Hematopoietic multipotent progenitor cell (in vitro differentiated cells): ENCODE data around the gene GOLPH3. TPM values are rescaled to one million over a fixed set of nuclear protein-coding genes. Genes with fewer than 3 reads are reported as not detected.
"Not testable (repeated sequence)": the region's sequence is repeated elsewhere in the genome, so short reads cannot be mapped to it uniquely, and the experiment has no call there.

Experiments used
- DNase-seq, 3 donors: peaks; one replicate each; pipeline ENCODE4 v3.0.0-alpha.2; 2011 to 2015; ENCODE audit warnings: low read depth in 2 of 3, low spot score in 2 of 3
- total RNA-seq: library from RNA; depleted of rRNA; stranded (reverse); fragments of >200 nt; gene quantifications from one replicate; pipeline ENCODE4 v1.2.3, GENCODE V29; 2012

GOLPH3 gene
- total RNA-seq, 1 donor, result 99.1 TPM

- DNase-seq, result no peak
Measured at GRCh38 chr5:32143617-32144377, 30.3 kb downstream of the GOLPH3 start.

GRCh38 chr5:32138839-32139493, 35.2 kb downstream of the GOLPH3 start:
- DNase-seq, result no peak

DNA sequence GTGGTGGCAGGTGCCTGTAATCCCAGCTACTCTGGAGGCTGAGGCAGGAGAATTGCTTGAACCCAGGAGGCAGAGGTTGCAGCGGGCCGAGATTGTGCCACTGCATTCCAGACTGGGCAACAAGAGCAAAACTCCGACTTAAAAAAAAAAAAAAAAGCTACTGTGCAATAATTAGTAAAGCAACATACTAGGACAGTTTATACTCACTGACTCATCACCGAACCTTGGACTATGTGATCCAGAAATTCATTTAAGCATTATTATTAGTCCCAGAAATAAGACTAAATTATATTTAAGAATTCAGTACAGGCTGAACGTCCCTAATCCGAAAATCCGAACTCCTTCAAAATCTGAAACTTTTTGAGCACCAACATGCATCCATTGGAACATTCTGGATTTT, 37.8 kb downstream of the GOLPH3 start:
- no peak for DNase-seq

DNA sequence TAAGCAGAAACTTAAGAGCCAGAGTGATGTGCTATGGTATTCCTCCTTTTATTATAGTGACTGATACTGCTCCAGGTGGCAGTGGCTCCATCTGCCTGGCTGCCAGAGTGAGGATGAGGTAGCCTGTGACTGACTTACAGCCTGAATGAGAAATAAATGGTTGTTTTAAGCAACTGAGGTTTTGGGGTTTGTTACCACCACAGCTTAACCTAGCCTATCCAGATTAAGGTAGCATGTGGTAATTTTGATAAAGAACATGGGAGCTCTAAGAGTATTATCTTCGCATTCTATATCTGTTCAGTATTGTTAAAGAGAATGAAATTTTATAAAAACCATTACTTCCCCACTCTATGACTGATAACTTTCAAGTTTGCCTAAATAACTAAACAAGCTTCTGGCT, 39.0 kb downstream of the GOLPH3 start:
- DNase-seq, result no peak

DNA sequence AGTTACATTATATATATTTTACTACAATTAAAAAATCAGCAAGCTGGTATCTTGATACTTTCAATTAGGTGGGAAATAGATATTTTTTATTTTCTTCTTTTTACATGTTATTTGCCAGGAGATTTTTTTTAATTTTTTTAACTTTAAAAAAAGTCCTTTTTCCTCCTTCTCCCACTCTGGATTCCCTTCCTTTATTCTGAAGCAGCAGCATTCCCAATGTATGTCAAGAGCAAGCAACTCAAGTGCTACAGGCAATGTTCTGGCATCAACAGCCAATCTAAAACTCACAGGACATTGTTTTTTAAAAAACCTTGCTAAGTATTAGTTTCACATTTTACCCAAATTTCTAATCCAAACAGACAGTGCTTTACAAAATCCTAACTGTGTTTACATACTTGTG, 41.4 kb downstream of the GOLPH3 start:
- no peak for DNase-seq

DNA sequence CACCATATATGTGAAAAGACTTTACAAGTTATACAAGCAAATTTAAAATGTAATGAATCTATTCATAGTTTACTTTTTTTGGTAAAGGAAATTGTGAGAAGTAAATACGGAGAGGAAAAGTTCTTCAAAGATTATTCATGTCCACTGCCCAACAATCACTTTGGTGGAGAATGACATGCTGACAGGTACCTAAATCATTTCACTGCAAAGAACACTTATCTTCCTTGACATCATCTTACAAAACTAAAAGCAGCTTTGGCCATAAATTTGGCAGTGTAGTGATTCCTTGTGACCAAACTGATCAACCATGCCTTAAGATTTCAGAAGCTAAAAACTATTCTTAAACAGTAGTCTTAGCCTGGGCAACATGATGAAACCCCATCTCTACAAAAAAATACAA, 42.5 kb downstream of the GOLPH3 start:
- DNase-seq, result no peak

GRCh38 chr5:32130865-32131264, 43.3 kb downstream of the GOLPH3 start:
- no peak for DNase-seq

DNA sequence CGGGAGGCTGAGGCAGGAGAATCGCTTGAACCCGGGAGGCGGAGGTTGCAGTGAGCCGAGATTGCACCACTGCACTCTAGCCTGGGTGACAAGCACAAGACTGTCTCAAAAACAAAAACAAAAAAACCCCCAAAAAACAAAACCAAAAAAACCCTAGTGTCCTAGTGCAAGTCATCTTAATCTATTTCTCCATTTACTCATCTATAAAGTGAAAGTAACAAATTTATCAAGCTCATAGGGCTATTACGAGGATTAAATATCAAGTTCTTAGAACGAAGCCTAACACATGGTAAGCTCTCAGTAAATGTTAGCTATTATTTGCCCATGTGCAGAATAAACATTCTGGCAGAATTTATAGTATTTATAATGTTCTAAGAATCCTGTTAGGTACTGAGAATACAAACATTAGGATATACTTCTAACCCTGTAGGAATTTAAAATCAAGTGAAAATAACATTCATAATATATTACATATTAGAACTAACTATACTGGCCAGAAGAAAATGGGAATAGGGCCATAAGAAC, 45.0 kb downstream of the GOLPH3 start:
- DNase-seq, result no peak

- no peak for DNase-seq
Measured at GRCh38 chr5:32127711-32128110, 46.4 kb downstream of the GOLPH3 start.

GRCh38 chr5:32126691-32127090, 47.4 kb downstream of the GOLPH3 start:
- no peak for DNase-seq

DNA sequence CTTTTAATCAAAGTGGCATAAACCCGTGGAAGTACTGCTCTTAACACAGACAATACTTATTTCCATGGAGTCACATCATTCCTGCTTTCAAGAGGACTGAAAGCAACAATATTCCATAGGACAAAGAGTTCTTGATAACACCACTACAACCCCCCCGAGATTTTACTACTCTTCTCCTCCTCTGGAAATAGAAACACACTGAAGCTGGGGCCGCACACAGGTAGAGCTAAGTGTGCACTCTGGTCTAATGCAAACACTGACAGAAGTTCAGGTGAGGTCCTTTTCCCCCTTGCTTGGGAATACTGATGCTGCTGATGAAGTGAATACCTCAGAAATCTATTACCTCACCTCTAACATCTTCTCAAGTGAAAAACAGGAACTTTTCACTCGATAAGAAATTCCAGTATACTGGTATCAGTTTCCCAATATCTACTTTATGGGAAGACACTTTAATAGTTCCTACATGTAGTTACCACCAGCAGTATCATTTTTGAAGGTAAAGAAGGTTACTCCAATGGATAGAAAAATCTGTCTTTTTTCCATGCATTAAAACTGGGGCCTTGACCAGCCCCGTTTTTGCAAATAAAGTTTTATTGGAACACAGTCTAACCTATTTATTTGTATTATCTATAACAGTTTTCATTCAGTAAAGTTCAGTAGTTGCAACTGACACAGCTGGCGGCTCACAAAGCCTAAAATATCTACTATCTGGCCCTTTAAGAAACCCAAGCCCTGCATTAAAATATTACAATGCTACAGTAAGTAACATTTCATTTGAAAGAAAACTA, 50.0 kb downstream of the GOLPH3 start:
- DNase-seq, result no peak

- no peak for DNase-seq
Measured at GRCh38 chr5:32123058-32123805, 50.9 kb downstream of the GOLPH3 start.

DNA sequence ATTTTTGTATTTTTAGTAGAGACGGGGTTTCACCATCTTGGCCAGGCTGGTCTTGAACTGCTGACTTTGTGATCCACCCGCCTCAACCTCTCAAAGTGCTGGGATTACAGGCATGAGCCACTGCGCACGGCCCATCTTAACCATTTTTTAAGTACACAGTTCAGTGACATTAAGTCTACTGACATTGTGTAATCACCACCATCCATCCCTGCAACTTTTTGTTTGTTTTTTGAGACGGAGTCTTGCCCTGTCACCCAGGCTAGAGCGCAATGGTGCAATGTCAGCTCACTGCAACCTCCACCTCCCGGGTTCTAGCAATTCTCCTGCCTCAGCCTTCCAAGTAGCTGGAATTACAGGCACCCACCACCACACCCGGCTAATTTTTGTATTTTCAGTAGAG, 55.2 kb downstream of the GOLPH3 start:
- DNase-seq, result not testable (repeated sequence)

- no peak for DNase-seq
Measured at GRCh38 chr5:32116574-32117313, 57.4 kb downstream of the GOLPH3 start.

DNA sequence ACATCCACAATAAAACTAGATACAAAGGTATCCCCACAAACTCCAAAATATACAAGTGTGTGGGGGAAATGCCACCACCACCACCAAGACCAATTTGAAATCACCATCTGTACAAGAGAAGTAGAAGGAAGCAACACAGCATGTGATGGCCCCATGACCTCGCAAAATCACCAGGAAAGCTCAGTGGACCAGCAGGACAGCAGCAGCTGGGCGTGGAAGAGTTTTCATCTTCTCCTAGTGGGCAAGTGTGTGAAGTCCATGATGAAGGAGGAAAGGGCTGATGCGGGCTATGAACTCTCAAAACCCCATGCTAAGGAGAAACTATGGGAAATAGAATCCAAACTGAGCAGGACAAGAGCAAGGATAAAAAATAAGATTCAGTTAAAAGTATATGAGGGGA, 58.1 kb downstream of the GOLPH3 start:
- DNase-seq, result no peak

GRCh38 chr5:32110111-32110696, 63.9 kb downstream of the GOLPH3 start:
- no peak for DNase-seq

- no peak for DNase-seq
Measured at GRCh38 chr5:32109236-32109635, 64.9 kb downstream of the GOLPH3 start.

DNA sequence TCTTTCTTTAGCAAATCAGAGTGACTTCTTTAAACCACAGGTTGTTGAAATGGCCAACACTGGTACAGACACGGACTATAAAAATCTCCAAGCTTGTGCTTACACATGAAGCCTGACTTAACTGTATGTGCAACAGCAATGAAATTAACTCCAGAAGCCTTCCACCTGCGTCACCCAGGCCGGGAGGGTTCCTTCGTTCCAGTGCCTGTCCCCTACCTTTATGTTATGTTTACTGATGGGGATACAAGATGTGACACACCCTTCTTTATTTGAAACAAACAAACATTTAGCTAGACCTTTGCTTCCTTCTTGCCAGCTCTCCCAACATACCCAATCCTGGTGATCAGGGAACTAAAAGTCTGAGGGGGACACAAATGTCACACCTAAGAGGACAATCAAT, 66.0 kb downstream of the GOLPH3 start:
- DNase-seq, result no peak

DNA sequence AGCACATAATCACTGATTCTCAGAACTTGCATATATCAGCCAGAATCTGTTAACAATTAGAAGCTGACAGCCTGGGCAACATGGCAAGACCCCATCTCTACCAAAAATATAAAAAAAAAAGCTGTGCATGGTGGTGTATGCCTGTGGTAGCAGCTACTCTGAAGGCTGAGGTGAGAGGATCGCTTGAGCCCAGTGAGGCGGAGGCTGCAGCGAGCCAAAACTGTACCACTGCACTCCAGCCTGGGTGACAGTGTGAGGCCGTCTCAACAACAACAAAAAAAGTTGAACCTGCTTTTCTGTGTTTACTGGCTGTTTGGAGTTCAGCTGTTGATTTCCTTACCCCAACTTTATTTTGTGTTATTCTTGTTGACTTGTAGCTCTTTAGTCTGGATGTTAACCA, 66.8 kb downstream of the GOLPH3 start:
- no peak for DNase-seq

DNA sequence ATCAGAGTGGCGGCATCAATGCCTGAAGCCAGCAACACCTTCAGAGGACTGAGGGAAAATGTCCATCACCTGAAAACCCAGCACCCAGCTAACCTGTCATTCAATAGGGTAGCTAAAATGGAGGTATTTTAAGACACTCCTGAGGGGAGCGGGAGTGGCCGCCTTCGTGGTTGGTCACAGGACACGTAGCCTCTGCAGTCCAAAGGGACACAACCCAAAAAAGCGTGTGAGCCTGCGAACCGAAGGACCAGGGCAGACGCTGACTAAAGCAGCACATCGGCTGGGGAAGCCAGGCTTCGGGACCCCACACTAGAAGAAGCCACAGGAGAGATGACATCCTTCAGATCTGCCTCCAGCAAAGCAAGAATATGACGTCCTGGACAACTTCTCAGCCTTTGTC, 70.6 kb downstream of the GOLPH3 start:
- DNase-seq, result no peak
